22Rv1 (cell line): ENCODE measurements around the gene TAOK1.

ENCODE experiments used
- CTCF ChIP-seq: fragments of 450-650 bp; IDR thresholded peaks from 2 replicates; pipeline ENCODE4 v1.5.1; 2017; ENCODE audit warnings: mild to moderate bottlenecking
- ZFX ChIP-seq: fragments of 450-650 bp; IDR thresholded peaks from 2 replicates; pipeline ENCODE4 v1.6.1; 2017; ENCODE audit warnings: antibody characterized with exemption, borderline replicate concordance

DNA sequence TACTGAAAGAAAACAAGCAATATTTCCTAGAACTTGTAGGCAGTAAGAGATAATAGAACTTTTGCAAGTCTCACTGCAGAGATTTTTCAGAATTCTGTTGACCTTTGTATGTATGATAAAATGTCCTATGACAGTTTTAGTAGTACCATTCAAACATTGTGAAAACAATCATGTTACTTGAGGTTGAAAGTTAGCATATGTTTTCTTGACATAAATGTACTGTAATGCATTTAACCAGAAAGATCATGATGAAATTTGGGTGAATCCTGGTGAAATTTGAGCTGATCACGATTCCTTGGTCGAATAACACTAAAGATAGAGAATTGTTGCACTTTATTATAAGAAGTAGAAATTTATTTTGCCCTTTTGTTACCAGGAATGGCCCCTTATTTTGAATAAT lies 85.7 kb downstream of the TAOK1 start:
- TF ChIP-seq CTCF = no peak
- no peak for TF ChIP-seq ZFX
